Upper lobe of left lung (tissue), 6 donors: ENCODE results near the gene IPCEF1. TPM values are rescaled to one million over a fixed set of nuclear protein-coding genes. Genes with fewer than 3 reads are reported as not detected.

Source experiments
- ATAC-seq, 2 donors: fragments of 200-7000 bp; cut with Tn5 transposase; one replicate each; pipeline ENCODE4 v1.9.1; 2022; ENCODE audit warnings: mild to moderate bottlenecking in 2 of 2, moderate library complexity in 2 of 2; ENCODE audit not compliant: low FRiP score in 2 of 2
- DNase-seq, 2 donors: peaks; one replicate each; pipeline ENCODE4 v3.0.0-alpha.2; 2019 to 2020
- H3K27ac ChIP-seq, 4 donors: fragments of 200-600 bp; sonication (generic); one replicate each; pipeline ENCODE4 v1.5.1; 2016 to 2019
- H3K27me3 ChIP-seq, 4 donors: fragments of 200-600 bp; sonication (generic); one replicate each; pipeline ENCODE4 v1.5.1; 2017 to 2019
- H3K36me3 ChIP-seq, 4 donors: fragments of 200-600 bp; sonication (generic); one replicate each; pipeline ENCODE4 v1.5.1; 2016 to 2019
- H3K4me1 ChIP-seq, 4 donors: fragments of 200-600 bp; sonication (generic); one replicate each; pipeline ENCODE4 v1.5.1; 2018 to 2019
- H3K4me3 ChIP-seq, 4 donors: fragments of 200-600 bp; sonication (generic); one replicate each; pipeline ENCODE4 v1.5.1; 2017 to 2019; ENCODE audit warnings: mild to moderate bottlenecking in 2 of 4, moderate library complexity in 1 of 4
- H3K9me3 ChIP-seq, 4 donors: fragments of 200-600 bp; sonication (generic); one replicate each; pipeline ENCODE4 v1.5.1; 2018 to 2019
- CTCF ChIP-seq, 6 experiments: fragments of 450-650 bp in 4 of 6; fragments of 200-600 bp in 2 of 6; sonication (generic) in 2 of 6; IDR thresholded peaks; one replicate each; pipeline ENCODE4 v1.5.1; 2016 to 2019; ENCODE audit warnings: antibody characterized with exemption in 6 of 6
- EP300 ChIP-seq, 4 donors: sonication (generic); formaldehyde crosslinking; IDR thresholded peaks; one replicate each; pipeline ENCODE4 v1.5.1; 2017; ENCODE audit warnings: antibody characterized with exemption in 4 of 4, control low read depth in 2 of 4
- POLR2A ChIP-seq, 4 donors: fragments of 450-650 bp; IDR thresholded peaks; one replicate each; pipeline ENCODE4 v1.5.1; 2016 to 2017; ENCODE audit warnings: antibody characterized with exemption in 4 of 4, mild to moderate bottlenecking in 2 of 4
- POLR2AphosphoS5 ChIP-seq, 2 donors: sonication (generic); formaldehyde crosslinking; IDR thresholded peaks; one replicate each; pipeline ENCODE4 v1.5.1; 2017; ENCODE audit warnings: antibody characterized with exemption in 2 of 2
- WGBS, 2 donors: methylation state at CpG; one replicate each; pipeline ENCODE4 v1.1.5; 2017 to 2018; 5-methylcytosine and 5-hydroxymethylcytosine counted together
- total RNA-seq, 6 donors: library from RNA; depleted of rRNA in 4 of 6; stranded (reverse); fragments of >200 nt in 4 of 6; gene quantifications; one replicate each; pipeline versions ENCODE4 v1.1.0 to v1.2.1, GENCODE V29; 2016 to 2021
- donor health status: DM: no; HTN: no; CAD: no; lungs with moderate emphysema.
- donor health status: DM: no; HTN: yes; CAD: no; lungs with severe emphysema.

The IPCEF1 gene
- total RNA-seq, 6 donors from 2014 or later = 1.0 to 5.5 (median 4.0) TPM

DNA sequence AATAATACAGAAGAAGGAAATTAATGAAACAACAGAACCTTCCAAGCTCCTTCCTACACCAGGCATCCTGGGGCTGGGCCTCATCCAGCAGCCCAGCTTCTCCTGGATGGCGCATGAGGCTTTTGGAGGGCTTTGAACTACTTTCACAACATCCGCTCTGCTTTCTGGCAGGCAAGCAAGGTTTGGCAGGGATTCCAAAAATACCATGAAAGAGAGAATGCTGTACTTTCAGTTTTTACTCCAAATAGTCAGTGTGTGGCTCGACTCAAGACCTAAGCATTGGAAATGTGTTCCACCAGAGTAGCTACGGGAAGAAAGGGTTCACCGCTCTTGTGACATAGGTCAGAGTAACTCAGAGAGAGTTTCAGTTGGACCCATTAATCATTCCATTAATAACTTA, 192.2 kb downstream of the IPCEF1 start:
- DNase-seq = peak in 1 of 2 donors; percentile 47
- no peaks in the 10 kb centered on the region for H3K27me3 ChIP-seq
- H3K27ac ChIP-seq = peak overlapping the region in 2 of 4 donors; percentile 28 to 56
- ATAC-seq = peak; percentile 64 to 66
- H3K4me1 ChIP-seq = peaks cover 12 to 20% (median 15%) of the 10 kb centered on the region in 4 donors
- peak in 1 of 2 donors; percentile 32 for TF ChIP-seq POLR2AphosphoS5 (IDR thresholded peaks at IDR 0.05)
- no peak for TF ChIP-seq EP300 (IDR thresholded peaks at IDR 0.05)
- TF ChIP-seq CTCF (IDR thresholded peaks at IDR 0.05) = no peak
- TF ChIP-seq POLR2A (IDR thresholded peaks at IDR 0.05) = no peak
- H3K4me3 ChIP-seq = no peak overlapping the region
- H3K36me3 ChIP-seq = no peaks in the 10 kb centered on the region
- 36 to 44% methylated on average over 5 of the region's 5 CpGs for whole genome bisulfite sequencing, 2 donors
- H3K9me3 ChIP-seq = no peaks in the 10 kb centered on the region

DNA sequence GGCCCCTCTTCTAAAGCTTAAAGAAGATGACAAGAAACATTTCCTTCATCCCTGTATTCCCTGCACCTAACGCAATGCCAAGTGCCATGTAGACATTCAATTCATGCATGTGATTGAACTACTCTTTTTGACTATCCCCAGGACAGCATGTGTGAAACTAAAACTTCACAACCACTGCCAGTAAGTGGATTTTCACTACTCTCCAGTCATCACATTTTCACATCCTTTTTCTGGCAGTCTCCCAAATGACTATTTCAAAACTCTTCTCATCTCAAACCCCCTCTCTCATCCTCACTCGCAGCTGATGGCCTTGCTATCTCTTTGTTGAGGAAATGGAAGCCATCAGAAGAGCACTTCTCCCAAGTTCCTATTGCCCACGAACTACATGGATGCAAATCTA, 194.9 kb downstream of the IPCEF1 start:
- WGBS, 2 donors = 62 to 72% methylated on average over 3 of the region's 3 CpGs
- Histone ChIP-seq H3K27me3 (no peaks in the 10 kb centered on the region), H3K9me3 (no peaks in the 10 kb centered on the region), H3K36me3 (no peaks in the 10 kb centered on the region), H3K4me1 (peaks cover 17 to 28% (median 23%) of the 10 kb centered on the region in 4 donors), H3K27ac (no peak overlapping the region), H3K4me3 (no peak overlapping the region)
- TF ChIP-seq POLR2A (IDR thresholded peaks at IDR 0.05) (no peak), POLR2AphosphoS5 (IDR thresholded peaks at IDR 0.05) (no peak)
- DNase-seq (no peak), ATAC-seq (no peak)

GRCh38 chr6:154159126-154159525, 197.5 kb downstream of the IPCEF1 start:
- ATAC-seq (no peak), DNase-seq (no peak)
- no peak for TF ChIP-seq EP300 (IDR thresholded peaks at IDR 0.05)
- TF ChIP-seq POLR2AphosphoS5 (IDR thresholded peaks at IDR 0.05) = no peak
- TF ChIP-seq POLR2A (IDR thresholded peaks at IDR 0.05) = no peak
- no peak for TF ChIP-seq CTCF (IDR thresholded peaks at IDR 0.05)
- Histone ChIP-seq H3K36me3 (no peaks in the 10 kb centered on the region), H3K9me3 (no peaks in the 10 kb centered on the region), H3K4me3 (no peak overlapping the region), H3K27me3 (no peaks in the 10 kb centered on the region), H3K4me1 (peaks cover 18 to 28% (median 21%) of the 10 kb centered on the region in 4 donors), H3K27ac (no peak overlapping the region)
- 72 to 83% methylated on average over 2 of the region's 2 CpGs for WGBS, 2 donors

DNA sequence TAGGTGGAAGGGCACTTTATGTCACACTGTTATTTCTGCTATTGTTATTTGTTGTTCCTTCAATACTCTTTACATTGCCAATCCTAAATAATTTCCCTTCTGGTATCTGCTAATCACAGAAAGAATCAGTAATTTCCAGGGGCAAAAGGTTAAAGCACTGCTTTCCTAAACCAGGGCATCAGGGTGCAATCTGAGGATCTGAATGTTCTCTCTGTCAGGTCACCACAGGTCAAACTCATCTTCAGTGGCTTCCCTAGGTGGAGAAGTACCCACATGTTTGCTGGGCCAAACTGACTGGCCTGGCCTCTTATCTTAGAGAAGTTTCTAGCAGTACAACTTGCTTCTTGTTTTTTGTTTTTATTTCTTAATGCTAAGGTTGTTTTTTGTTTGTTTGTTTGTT, 198.9 kb downstream of the IPCEF1 start:
- no peak for ATAC-seq
- Histone ChIP-seq H3K4me3 (no peak overlapping the region), H3K36me3 (no peaks in the 10 kb centered on the region), H3K27me3 (no peaks in the 10 kb centered on the region), H3K27ac (peak overlapping the region; percentile 26 to 62 (median 52)), H3K9me3 (no peaks in the 10 kb centered on the region), H3K4me1 (peaks cover 17 to 24% (median 20%) of the 10 kb centered on the region in 4 donors)
- DNase-seq = no peak
- TF ChIP-seq POLR2A (IDR thresholded peaks at IDR 0.05) (no peak), CTCF (IDR thresholded peaks at IDR 0.05) (no peak), POLR2AphosphoS5 (IDR thresholded peaks at IDR 0.05) (no peak), EP300 (IDR thresholded peaks at IDR 0.05) (no peak)

DNA sequence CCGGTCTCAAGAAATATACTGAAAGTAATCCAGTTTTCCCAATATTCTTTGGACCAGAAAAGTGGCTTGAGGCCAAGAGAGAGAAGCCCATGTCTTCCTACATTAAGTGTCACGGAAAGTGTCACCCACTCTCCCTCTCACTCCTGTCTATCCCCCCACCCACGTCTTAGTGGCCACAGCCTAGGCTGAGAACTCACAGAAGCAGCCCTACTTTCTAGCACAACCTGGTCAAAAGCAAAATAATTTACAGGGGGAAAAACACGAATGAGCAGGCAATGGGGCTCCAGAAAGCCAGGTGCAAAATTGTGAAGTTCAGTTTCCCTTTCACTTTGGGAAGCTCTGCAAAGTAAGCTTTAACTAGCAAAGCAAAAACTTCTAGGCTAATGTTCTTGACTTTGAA, 199.5 kb downstream of the IPCEF1 start:
- no peaks in the 10 kb centered on the region for H3K9me3 ChIP-seq
- WGBS, 2 donors = 36 to 42% methylated on average over 4 of the region's 4 CpGs
- H3K27ac ChIP-seq = peak overlapping the region; percentile 26 to 62 (median 52)
- no peaks in the 10 kb centered on the region for H3K36me3 ChIP-seq
- ATAC-seq (no peak), DNase-seq (no peak)
- H3K4me1 ChIP-seq = peaks cover 17 to 24% (median 20%) of the 10 kb centered on the region in 4 donors
- TF ChIP-seq POLR2AphosphoS5 (IDR thresholded peaks at IDR 0.05) (no peak), POLR2A (IDR thresholded peaks at IDR 0.05) (no peak), CTCF (IDR thresholded peaks at IDR 0.05) (no peak), EP300 (IDR thresholded peaks at IDR 0.05) (no peak)
- H3K27me3 ChIP-seq = no peaks in the 10 kb centered on the region
- H3K4me3 ChIP-seq = peak overlapping the region in 2 of 4 donors; percentile 23 to 28
